Astrocyte (in vitro differentiated cells and primary cell): ENCODE results near the gene SNAPC4. TPM values are rescaled to one million over a fixed set of nuclear protein-coding genes. Genes with fewer than 3 reads are reported as not detected.

ENCODE experiments used
- DNase-seq: peaks from one replicate; pipeline ENCODE4 v3.0.0-alpha.2; 2010; ENCODE audit warnings: low read depth
- FAIRE-seq: peaks from 2 replicates; lab custom pipeline; 2011; peaks lifted over from hg19 to GRCh38; lab: Jason Lieb, UNC
- H2AFZ ChIP-seq: 2 replicates; pipeline ENCODE4 v1.6.0; 2012; ENCODE audit warnings: low read depth, low read length, inconsistent platforms
- H3K27ac ChIP-seq: 2 replicates; pipeline ENCODE4 v1.5.1; 2011; ENCODE audit warnings: low read depth, low read length, inconsistent platforms
- H3K27me3 ChIP-seq: 2 replicates; pipeline ENCODE4 v1.6.0; 2011; ENCODE audit warnings: low read length, inconsistent platforms; ENCODE audit not compliant: insufficient read depth
- H3K36me3 ChIP-seq: 2 replicates; pipeline ENCODE4 v1.5.1; 2011; ENCODE audit warnings: low read length, inconsistent platforms; ENCODE audit not compliant: insufficient read depth
- H3K4me1 ChIP-seq: 2 replicates; pipeline ENCODE4 v1.5.1; 2011; ENCODE audit warnings: low read length, inconsistent platforms; ENCODE audit not compliant: insufficient read depth
- H3K4me2 ChIP-seq: 2 replicates; pipeline ENCODE4 v1.6.0; 2012; ENCODE audit warnings: low read length, inconsistent platforms
- H3K4me3 ChIP-seq: 2 replicates; pipeline ENCODE4 v1.5.1; 2011; ENCODE audit warnings: low read depth, mild to moderate bottlenecking, low read length, inconsistent platforms; ENCODE audit not compliant: insufficient read depth
- H3K79me2 ChIP-seq: 2 replicates; pipeline ENCODE4 v1.6.0; 2012; ENCODE audit warnings: mild to moderate bottlenecking, low read length, inconsistent platforms; ENCODE audit not compliant: insufficient read depth
- H3K9ac ChIP-seq: 2 replicates; pipeline ENCODE4 v1.6.0; 2012; ENCODE audit warnings: mild to moderate bottlenecking, low read length, inconsistent platforms
- H3K9me3 ChIP-seq: 2 replicates; pipeline ENCODE4 v1.5.1; 2012; ENCODE audit warnings: low read depth, mild to moderate bottlenecking, low read length, inconsistent platforms; ENCODE audit not compliant: insufficient read depth
- H4K20me1 ChIP-seq: 2 replicates; pipeline ENCODE4 v1.6.0; 2012; ENCODE audit warnings: low read length, inconsistent platforms; ENCODE audit not compliant: insufficient read depth
- H3K27ac Mint-ChIP-seq: one replicate; pipeline ENCODE4 v1.8.0; 2021; ENCODE audit warnings: mild to moderate bottlenecking, mixed read lengths; ENCODE audit not compliant: unreplicated experiment
- H3K27me3 Mint-ChIP-seq: one replicate; pipeline ENCODE4 v1.8.0; 2021; ENCODE audit warnings: low read depth, mixed read lengths; ENCODE audit not compliant: unreplicated experiment
- H3K36me3 Mint-ChIP-seq: one replicate; pipeline ENCODE4 v1.8.0; 2021; ENCODE audit warnings: low read depth, mixed read lengths; ENCODE audit not compliant: unreplicated experiment
- H3K4me1 Mint-ChIP-seq: one replicate; pipeline ENCODE4 v1.8.0; 2021; ENCODE audit warnings: low read depth, mixed read lengths; ENCODE audit not compliant: unreplicated experiment
- H3K4me3 Mint-ChIP-seq: one replicate; pipeline ENCODE4 v1.8.0; 2021; ENCODE audit warnings: mild to moderate bottlenecking, moderate library complexity, mixed read lengths; ENCODE audit not compliant: unreplicated experiment
- H3K9me3 Mint-ChIP-seq: one replicate; pipeline ENCODE4 v1.8.0; 2021; ENCODE audit warnings: mild to moderate bottlenecking, mixed read lengths; ENCODE audit not compliant: unreplicated experiment
- EZH2 ChIP-seq: IDR thresholded peaks from 2 replicates; pipeline ENCODE4 v1.6.1; 2012; ENCODE audit warnings: mild to moderate bottlenecking, low read length, inconsistent platforms; ENCODE audit not compliant: insufficient read depth
- total RNA-seq: library from RNA; stranded (reverse); gene quantifications from 2 replicates; pipeline ENCODE4 v1.2.1, GENCODE V29; 2021
- TF ChIP-seq, protein P1 (sequence below): IDR thresholded peaks from 2 replicates; pipeline ENCODE4 v1.5.1; 2011; ENCODE audit warnings: low read depth, mild to moderate bottlenecking, inconsistent platforms, low read length, moderate library complexity; ENCODE audit not compliant: insufficient read depth

The SNAPC4 gene
- total RNA-seq, 1 donor from 2014 or later = 18.6 TPM

DNA sequence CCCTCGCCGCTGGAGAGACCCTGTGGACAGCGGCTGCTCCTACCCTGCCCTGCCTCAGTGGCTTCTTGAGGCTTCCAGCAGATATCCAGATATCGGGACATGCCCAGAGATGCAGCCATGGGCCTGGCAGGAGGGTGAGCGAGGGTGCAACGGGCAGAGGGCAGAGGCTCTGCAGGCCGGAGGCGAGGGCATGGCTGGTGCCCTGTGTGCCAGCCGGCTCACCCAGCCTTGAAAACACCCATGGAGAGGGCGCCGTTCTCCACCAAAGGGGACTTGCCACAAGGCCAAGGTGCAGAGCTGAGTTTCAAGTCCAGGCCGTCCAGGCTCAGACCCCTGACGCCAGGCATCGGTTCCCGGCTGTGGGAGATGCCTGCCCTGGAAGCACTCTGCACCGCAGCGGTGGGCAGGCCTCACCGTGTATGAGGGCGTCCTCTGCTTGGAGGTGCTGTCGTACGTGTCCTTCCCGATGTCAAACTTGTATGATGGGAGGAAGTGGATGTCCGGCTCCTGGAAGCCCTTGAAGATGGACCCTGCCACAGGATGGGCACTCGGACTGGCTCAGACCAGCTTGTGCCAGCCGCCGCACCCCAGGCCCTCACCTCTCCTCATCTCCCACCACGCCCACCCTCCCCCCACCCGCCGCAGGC lies 30.7 kb upstream of the SNAPC4 start:
- H3K4me1 ChIP-seq = no peaks in the 10 kb centered on the region
- H2AFZ ChIP-seq = no peak overlapping the region
- no peak overlapping the region for H3K4me2 ChIP-seq
- peaks cover 25% of the 10 kb centered on the region for H3K79me2 ChIP-seq
- Mint-ChIP-seq H3K27me3 (no peaks in the 10 kb centered on the region), H3K36me3 (peaks cover 1% of the 10 kb centered on the region), H3K4me1 (no peaks in the 10 kb centered on the region), H3K27ac (no peak overlapping the region), H3K4me3 (no peak overlapping the region), H3K9me3 (no peaks in the 10 kb centered on the region)
- no peaks in the 10 kb centered on the region for H3K27me3 ChIP-seq
- no peak overlapping the region for H3K9ac ChIP-seq
- no peak overlapping the region for H3K27ac ChIP-seq
- no peak overlapping the region for H3K4me3 ChIP-seq
- no peak for TF ChIP-seq EZH2
- TF ChIP-seq, protein P1, sequence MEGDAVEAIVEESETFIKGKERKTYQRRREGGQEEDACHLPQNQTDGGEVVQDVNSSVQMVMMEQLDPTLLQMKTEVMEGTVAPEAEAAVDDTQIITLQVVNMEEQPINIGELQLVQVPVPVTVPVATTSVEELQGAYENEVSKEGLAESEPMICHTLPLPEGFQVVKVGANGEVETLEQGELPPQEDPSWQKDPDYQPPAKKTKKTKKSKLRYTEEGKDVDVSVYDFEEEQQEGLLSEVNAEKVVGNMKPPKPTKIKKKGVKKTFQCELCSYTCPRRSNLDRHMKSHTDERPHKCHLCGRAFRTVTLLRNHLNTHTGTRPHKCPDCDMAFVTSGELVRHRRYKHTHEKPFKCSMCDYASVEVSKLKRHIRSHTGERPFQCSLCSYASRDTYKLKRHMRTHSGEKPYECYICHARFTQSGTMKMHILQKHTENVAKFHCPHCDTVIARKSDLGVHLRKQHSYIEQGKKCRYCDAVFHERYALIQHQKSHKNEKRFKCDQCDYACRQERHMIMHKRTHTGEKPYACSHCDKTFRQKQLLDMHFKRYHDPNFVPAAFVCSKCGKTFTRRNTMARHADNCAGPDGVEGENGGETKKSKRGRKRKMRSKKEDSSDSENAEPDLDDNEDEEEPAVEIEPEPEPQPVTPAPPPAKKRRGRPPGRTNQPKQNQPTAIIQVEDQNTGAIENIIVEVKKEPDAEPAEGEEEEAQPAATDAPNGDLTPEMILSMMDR = no peak
- H3K36me3 ChIP-seq = peaks cover 10% of the 10 kb centered on the region
- peaks cover 29% of the 10 kb centered on the region for H4K20me1 ChIP-seq
- H3K9me3 ChIP-seq = no peaks in the 10 kb centered on the region
- FAIRE-seq (no peak), DNase-seq (no peak)

DNA sequence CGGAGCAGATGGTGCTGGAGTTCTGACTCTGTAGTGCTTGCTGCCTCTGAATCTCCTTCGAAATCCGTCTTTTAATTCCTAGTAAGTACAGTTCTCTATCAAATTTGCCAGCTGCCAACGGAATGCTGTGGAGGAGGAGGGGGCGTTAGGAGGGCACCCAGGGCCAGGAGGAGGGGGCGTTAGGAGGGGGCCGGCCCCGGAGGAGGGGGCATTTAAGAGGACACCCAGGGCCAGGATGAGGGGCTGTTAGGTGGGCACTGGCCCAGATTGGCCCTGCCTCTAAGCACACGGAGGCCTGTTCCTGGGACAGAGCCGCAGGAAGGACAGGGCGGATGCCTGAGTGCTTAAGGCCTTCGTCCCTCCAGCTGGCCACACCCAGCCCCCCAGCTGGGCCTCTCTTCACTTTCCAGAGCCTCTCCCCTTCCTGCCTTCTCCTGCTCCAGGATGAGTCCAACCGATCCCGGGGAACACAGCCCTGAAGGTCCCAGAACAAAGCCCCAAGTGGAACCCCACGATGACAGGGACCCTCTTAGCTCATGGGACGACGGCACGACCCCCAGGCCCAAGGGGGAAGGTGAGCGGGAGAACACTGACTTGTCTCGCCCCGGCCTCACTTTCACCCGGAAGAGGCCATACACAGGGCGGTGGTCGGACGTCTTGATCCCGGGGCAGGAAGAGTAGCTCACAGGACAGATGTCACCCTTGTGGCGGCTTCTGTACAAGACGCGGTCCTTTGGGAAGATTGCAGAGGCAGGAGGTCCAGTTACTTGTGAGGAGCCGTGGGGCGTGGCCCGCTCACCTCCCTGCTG lies 29.9 kb upstream of the SNAPC4 start:
- Histone ChIP-seq H3K9me3 (no peaks in the 10 kb centered on the region), H3K27me3 (no peaks in the 10 kb centered on the region), H2AFZ (no peak overlapping the region), H3K9ac (no peak overlapping the region), H3K4me1 (no peaks in the 10 kb centered on the region), H3K36me3 (peaks cover 10% of the 10 kb centered on the region), H3K4me2 (no peak overlapping the region), H4K20me1 (peaks cover 21% of the 10 kb centered on the region), H3K4me3 (no peak overlapping the region), H3K27ac (no peak overlapping the region), H3K79me2 (peaks cover 17% of the 10 kb centered on the region)
- no peak for TF ChIP-seq EZH2
- TF ChIP-seq, protein P1 = no peak
- Mint-ChIP-seq H3K27me3 (no peaks in the 10 kb centered on the region), H3K4me3 (no peak overlapping the region), H3K9me3 (no peaks in the 10 kb centered on the region), H3K4me1 (no peaks in the 10 kb centered on the region), H3K36me3 (peaks cover 1% of the 10 kb centered on the region), H3K27ac (no peak overlapping the region)
- DNase-seq (no peak), FAIRE-seq (no peak)
